Neuronal stem cell (in vitro differentiated cells): ENCODE results near the gene NR2F1.

Source experiments
- DNase-seq: peaks from one replicate; pipeline ENCODE4 v3.0.0-alpha.2; 2013; ENCODE audit warnings: low spot score
- H2AFZ ChIP-seq: one replicate; pipeline ENCODE4 v1.6.1; 2013; ENCODE audit warnings: mild to moderate bottlenecking, low read length, inconsistent platforms
- H2AK5ac ChIP-seq: 2 replicates; pipeline ENCODE4 v1.6.1; 2013; ENCODE audit warnings: low read depth, mild to moderate bottlenecking, inconsistent platforms, low read length, moderate library complexity, mixed read lengths
- H2BK120ac ChIP-seq: 2 replicates; pipeline ENCODE4 v1.6.1; 2013; ENCODE audit warnings: low read depth, mild to moderate bottlenecking, inconsistent platforms, low read length, moderate library complexity, mixed read lengths
- H2BK12ac ChIP-seq: one replicate; pipeline ENCODE4 v1.6.1; 2013; ENCODE audit warnings: low read length, inconsistent platforms
- H2BK15ac ChIP-seq: 2 replicates; pipeline ENCODE4 v1.6.1; 2013; ENCODE audit warnings: mild to moderate bottlenecking, low read length, inconsistent platforms, mixed read lengths
- H2BK5ac ChIP-seq: one replicate; pipeline ENCODE4 v1.6.1; 2013; ENCODE audit warnings: inconsistent platforms, mild to moderate bottlenecking, low read length, moderate library complexity
- H3K14ac ChIP-seq: one replicate; pipeline ENCODE4 v1.6.1; 2013; ENCODE audit warnings: low read length, inconsistent platforms
- H3K18ac ChIP-seq: 2 replicates; pipeline ENCODE4 v1.6.1; 2013; ENCODE audit warnings: low read length, inconsistent platforms
- H3K23ac ChIP-seq: 2 replicates; pipeline ENCODE4 v1.6.1; 2013; ENCODE audit warnings: low read depth, mild to moderate bottlenecking, mixed read lengths, low read length, inconsistent platforms; ENCODE audit not compliant: poor library complexity
- H3K27ac ChIP-seq: replicated peaks from 3 replicates; pipeline ENCODE4 v1.5.1; 2013; ENCODE audit warnings: low read length, inconsistent platforms
- H3K27me3 ChIP-seq, 3 experiments: 2 replicates each; pipeline ENCODE4 v1.6.1; 2013; ENCODE audit warnings: low read length in 3 of 3, mild to moderate bottlenecking in 2 of 3, inconsistent platforms in 1 of 3, low read depth in 1 of 3, mixed read lengths in 1 of 3, moderate library complexity in 1 of 3; ENCODE audit not compliant: control insufficient read depth in 3 of 3, insufficient read depth in 3 of 3
- H3K36me3 ChIP-seq, 2 donors: replicated peaks in 1 of 2; 2 replicates each; pipeline ENCODE4 v1.6.1; 2013; ENCODE audit warnings: low read length in 2 of 2; ENCODE audit not compliant: control insufficient read depth in 2 of 2, insufficient read depth in 2 of 2
- H3K4ac ChIP-seq: 2 replicates; pipeline ENCODE4 v1.6.1; 2013; ENCODE audit warnings: inconsistent platforms, mild to moderate bottlenecking, low read length, moderate library complexity
- H3K4me1 ChIP-seq, 2 donors: 1 replicate in 1 of 2; 2 replicates in 1 of 2; pipeline ENCODE4 v1.6.1; 2013; ENCODE audit warnings: low read length in 2 of 2, low read depth in 1 of 2; ENCODE audit not compliant: control insufficient read depth in 2 of 2, insufficient read depth in 1 of 2
- H3K4me2 ChIP-seq: one replicate; pipeline ENCODE4 v1.6.1; 2013; ENCODE audit warnings: mild to moderate bottlenecking, low read length, inconsistent platforms; ENCODE audit not compliant: insufficient read depth, poor library complexity, severe bottlenecking
- H3K4me3 ChIP-seq, 2 donors: 2 replicates each; pipeline ENCODE4 v1.5.1; 2013; ENCODE audit warnings: low read length in 2 of 2, mild to moderate bottlenecking in 2 of 2, inconsistent platforms in 1 of 2, moderate library complexity in 1 of 2
- H3K79me1 ChIP-seq: one replicate; pipeline ENCODE4 v1.6.1; 2013; ENCODE audit warnings: low read depth, mild to moderate bottlenecking, inconsistent platforms, low read length, moderate library complexity
- H3K9ac ChIP-seq: one replicate; pipeline ENCODE4 v1.6.1; 2013; ENCODE audit warnings: mild to moderate bottlenecking, low read depth, low read length, inconsistent platforms; ENCODE audit not compliant: poor library complexity
- H3K9me3 ChIP-seq, 2 donors: replicated peaks in 1 of 2; 2 replicates each; pipeline versions ENCODE3 to v1.6.1; 2013; ENCODE audit warnings: low read length in 2 of 2, mild to moderate bottlenecking in 2 of 2, inconsistent platforms in 1 of 2, low read depth in 1 of 2, mixed read lengths in 1 of 2, moderate library complexity in 1 of 2; ENCODE audit not compliant: control insufficient read depth in 2 of 2, insufficient read depth in 1 of 2
- H4K8ac ChIP-seq: one replicate; pipeline ENCODE4 v1.6.1; 2013; ENCODE audit warnings: low read depth, mild to moderate bottlenecking, inconsistent platforms, low read length, moderate library complexity
- H4K91ac ChIP-seq: one replicate; pipeline ENCODE4 v1.6.1; 2013; ENCODE audit warnings: low read length, low read depth, mild to moderate bottlenecking, inconsistent platforms; ENCODE audit not compliant: poor library complexity
- WGBS, 2 donors: extraction: QIAGEN DNeasy Blood & Tissue Kit; methylation state at CpG; one replicate each; pipeline ENCODE4 v1.1.7; 2013; ENCODE audit warnings: missing lambda C conversion rate in 2 of 2, mixed read lengths in 1 of 2; ENCODE audit not compliant: insufficient read length in 2 of 2, insufficient replicate concordance in 1 of 2; ENCODE audit errors: extremely low coverage in 2 of 2; 5-methylcytosine and 5-hydroxymethylcytosine counted together

The NR2F1 gene

DNA sequence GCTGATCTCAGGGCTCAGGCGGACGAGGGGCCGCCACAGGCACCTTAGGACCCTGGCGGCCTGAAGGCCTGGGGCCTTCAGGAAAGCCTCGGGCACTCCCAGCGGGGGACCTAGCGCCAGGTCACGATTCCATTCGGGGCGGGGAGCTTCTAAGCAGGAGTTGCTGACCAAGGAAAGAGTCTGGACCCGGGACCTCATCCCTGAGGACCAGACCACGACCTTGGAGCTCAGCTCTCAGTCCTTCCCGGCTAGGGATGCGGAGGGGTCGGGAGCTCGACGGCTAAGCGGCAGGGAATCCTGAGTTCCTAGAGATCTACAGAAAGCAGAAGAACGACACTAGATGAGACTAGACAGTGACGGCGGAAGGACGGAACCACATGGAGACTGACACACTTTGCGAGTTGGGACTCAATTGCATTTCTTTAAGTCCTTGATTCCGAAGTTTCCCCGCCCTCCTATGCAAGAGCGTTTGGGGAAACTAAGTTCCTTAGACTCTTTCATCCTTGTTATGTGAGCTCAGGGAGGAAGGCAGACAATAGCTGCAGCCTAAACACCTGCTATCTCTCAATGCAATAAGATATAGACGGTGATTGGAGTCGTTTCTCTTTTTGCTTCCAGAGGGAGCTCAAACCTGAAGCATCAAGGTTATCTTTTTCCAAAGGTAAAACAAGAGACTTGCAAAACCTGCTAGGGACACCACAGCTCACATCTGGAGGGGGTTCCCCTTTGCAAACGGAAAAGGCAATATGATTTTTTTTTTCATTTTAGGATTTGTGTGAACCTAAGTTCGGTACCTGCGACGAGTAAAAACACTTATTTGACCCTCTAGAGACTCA lies 11.7 kb upstream of the NR2F1 start:
- H3K9ac ChIP-seq = no peak overlapping the region
- H3K23ac ChIP-seq = no peak overlapping the region
- no peak overlapping the region for H2BK5ac ChIP-seq
- no peak overlapping the region for H2AFZ ChIP-seq
- H3K27ac ChIP-seq = no peak overlapping the region
- no peak overlapping the region for H3K4me3 ChIP-seq
- peaks cover 0 to 72% of the 10 kb centered on the region in 2 donors for H3K36me3 ChIP-seq
- H2AK5ac ChIP-seq = peak overlapping the region; percentile 6
- no peak overlapping the region for H3K14ac ChIP-seq
- no CpG with 5 or more reads among the region's 32 CpGs for WGBS, 2 donors
- H3K4me2 ChIP-seq = peak overlapping the region; percentile 94
- H2BK15ac ChIP-seq = peak overlapping the region; percentile 12
- H3K18ac ChIP-seq = peak overlapping the region; percentile 93
- no peak overlapping the region for H4K91ac ChIP-seq
- no peak overlapping the region for H3K4ac ChIP-seq
- H2BK120ac ChIP-seq = no peak overlapping the region
- H3K79me1 ChIP-seq = no peaks in the 10 kb centered on the region
- H3K27me3 ChIP-seq = peaks cover 0 to 45% (median 0%) of the 10 kb centered on the region in 3 experiments
- no peak overlapping the region for H2BK12ac ChIP-seq
- H4K8ac ChIP-seq = no peak overlapping the region
- peaks cover 0 to 43% of the 10 kb centered on the region in 2 donors for H3K9me3 ChIP-seq
- peaks cover 20 to 42% of the 10 kb centered on the region in 2 donors for H3K4me1 ChIP-seq
- no peak for DNase-seq

- no CpG with 5 or more reads among the region's 40 CpGs for WGBS, 2 donors
- Histone ChIP-seq H4K91ac (no peak overlapping the region), H3K4me1 (peaks cover 27 to 48% of the 10 kb centered on the region in 2 donors), H3K79me1 (no peaks in the 10 kb centered on the region), H3K9ac (peak overlapping the region; percentile 90), H3K14ac (peak overlapping the region; percentile 65), H2BK15ac (peak overlapping the region; percentile 25), H3K9me3 (peaks cover 0 to 43% of the 10 kb centered on the region in 2 donors), H3K27me3 (peaks cover 0 to 45% (median 0%) of the 10 kb centered on the region in 3 experiments), H4K8ac (no peak overlapping the region), H3K4ac (no peak overlapping the region), H2AK5ac (peak overlapping the region; percentile 48), H3K18ac (peak overlapping the region; percentile 96), H2BK120ac (no peak overlapping the region), H3K23ac (no peak overlapping the region), H3K4me3 (peak overlapping the region in 1 of 2 donors; percentile 77), H2BK5ac (no peak overlapping the region), H2BK12ac (peak overlapping the region; percentile 86), H3K36me3 (peaks cover 0 to 72% of the 10 kb centered on the region in 2 donors), H3K27ac (no peak overlapping the region), H3K4me2 (peak overlapping the region; percentile 94), H2AFZ (no peak overlapping the region)
- DNase-seq = no peak
Observed at GRCh38 chr5:93572101-93572607, 10.9 kb upstream of the NR2F1 start.

DNA sequence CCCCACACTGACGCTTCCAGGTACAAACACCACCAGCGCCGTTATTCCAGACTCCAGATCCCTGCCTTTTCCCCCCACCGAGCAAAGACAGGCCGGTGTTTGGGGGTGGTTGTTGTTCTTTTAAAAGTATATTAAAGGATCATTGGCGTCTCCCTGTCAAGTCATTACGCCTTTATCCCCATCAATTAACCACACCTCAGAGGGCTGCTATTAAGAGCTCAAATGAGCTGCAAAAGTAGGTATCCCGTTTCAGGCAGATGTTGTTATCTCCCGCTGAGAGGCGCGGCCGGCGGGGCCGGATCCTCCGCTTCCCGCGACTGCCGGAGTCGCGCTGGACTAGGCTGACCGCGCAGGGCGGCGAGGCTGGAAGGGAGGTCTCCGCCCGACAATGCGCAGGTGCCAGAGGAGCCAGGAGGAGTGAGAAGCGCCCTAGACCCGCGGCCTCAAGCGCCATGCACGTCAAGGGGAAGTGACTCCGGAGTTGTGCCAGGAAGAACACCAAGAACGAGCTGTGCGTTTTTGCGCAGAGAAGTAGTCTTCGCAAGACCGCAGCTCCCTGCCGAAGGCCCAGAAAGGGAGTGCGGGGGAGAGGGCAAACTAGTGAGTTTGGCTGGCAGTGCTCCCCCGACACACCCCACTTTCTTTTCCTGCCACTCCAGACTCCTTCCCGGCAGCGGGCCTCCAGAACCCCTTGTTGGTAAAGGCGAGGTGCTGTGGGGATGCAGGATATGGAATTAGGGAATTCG lies 10.2 kb upstream of the NR2F1 start:
- Histone ChIP-seq H3K4ac (no peak overlapping the region), H3K27me3 (peaks cover 0 to 45% (median 0%) of the 10 kb centered on the region in 3 experiments), H2BK5ac (no peak overlapping the region), H2BK12ac (peak overlapping the region; percentile 86), H4K91ac (no peak overlapping the region), H3K79me1 (no peaks in the 10 kb centered on the region), H3K4me1 (peaks cover 34 to 53% of the 10 kb centered on the region in 2 donors), H3K4me3 (peak overlapping the region in 1 of 2 donors; percentile 77), H2AFZ (no peak overlapping the region), H3K9ac (peak overlapping the region; percentile 90), H2AK5ac (peak overlapping the region; percentile 48), H3K36me3 (peaks cover 0 to 66% of the 10 kb centered on the region in 2 donors), H4K8ac (no peak overlapping the region), H3K23ac (peak overlapping the region; percentile 14), H3K27ac (no peak overlapping the region), H3K9me3 (peaks cover 0 to 43% of the 10 kb centered on the region in 2 donors), H2BK15ac (peak overlapping the region; percentile 34), H3K18ac (peak overlapping the region; percentile 96), H3K4me2 (peak overlapping the region; percentile 94), H2BK120ac (no peak overlapping the region), H3K14ac (peak overlapping the region; percentile 65)
- no CpG with 5 or more reads among the region's 45 CpGs for WGBS, 2 donors
- no peak for DNase-seq
